Right cardiac atrium (tissue), 5 donors: ENCODE measurements around the gene EXOSC5. TPM values are rescaled to one million over a fixed set of nuclear protein-coding genes. Genes with fewer than 3 reads are reported as not detected.
A peak's percentile ranks its signal among the peaks of the same experiment; 100 is the strongest.

Experiments used
- ATAC-seq, 2 donors: fragments of 200-7000 bp; cut with Tn5 transposase; one replicate each; pipeline versions ENCODE4 v1.8.0 to v1.9.1; 2020; ENCODE audit warnings: moderate library complexity in 2 of 2, mild to moderate bottlenecking in 1 of 2
- DNase-seq, 3 donors: peaks; one replicate each; pipeline ENCODE4 v3.0.0-alpha.2; 2020
- H3K27ac ChIP-seq: one replicate; pipeline ENCODE4 v1.5.1; 2013; ENCODE audit warnings: mild to moderate bottlenecking, low read length, control low read depth, moderate library complexity
- H3K27me3 ChIP-seq: one replicate; pipeline ENCODE4 v1.6.1; 2013; ENCODE audit not compliant: control insufficient read depth, insufficient read depth
- H3K4me1 ChIP-seq: one replicate; pipeline ENCODE4 v1.6.1; 2013; ENCODE audit warnings: low read length; ENCODE audit not compliant: control insufficient read depth, insufficient read depth
- H3K4me3 ChIP-seq: one replicate; pipeline ENCODE4 v1.5.1; 2013; ENCODE audit warnings: low read length, control low read depth
- H3K9me3 ChIP-seq: one replicate; pipeline ENCODE4 v1.6.1; 2013; ENCODE audit warnings: low read length; ENCODE audit not compliant: control insufficient read depth
- WGBS: extraction: QIAGEN DNeasy Blood & Tissue Kit; methylation state at CpG from one replicate; pipeline ENCODE4 v1.1.7; 2013; 5-methylcytosine and 5-hydroxymethylcytosine counted together
- intact Hi-C, 4 donors: fragments of 100-400 bp; cut with DNase I; formaldehyde crosslinking; loops; one replicate each; pipeline versions ENCODE4 v1.11.0 to v1.14.0; 2022 to 2023
- polyA plus RNA-seq: library from polyadenylated mRNA; stranded (reverse); fragments of 200-250 nt; gene quantifications from one replicate; pipeline ENCODE4 v1.2.3, GENCODE V29; 2013
- total RNA-seq, 4 donors: library from RNA; stranded (reverse); fragmentation: NEBNext Ultra II Directional; extraction: Animal tissue kit (Norgen Biotek cat#: 25700); gene quantifications; one replicate each; pipeline ENCODE4 v1.2.1, GENCODE V29; 2021
- donor health status: healthy with polysubstance abuse.
- donor health status: DM: no; HTN: yes; CAD: no.
- donor health status: DM: no; HTN: no; CAD: no.
- donor health status: DM: no; HTN: yes; CAD: no; lungs with severe emphysema.
- donor health status: DM: yes; HTN: yes; CAD: no.

Gene EXOSC5
- total and polyA plus RNA-seq, 5 donors: 8.6 to 12.6 (median 12.1) TPM

GRCh38 chr19:41403181-41403970, 6.2 kb upstream of the EXOSC5 start:
- ATAC-seq: no peak
- 61% methylated on average over 12 of the region's 12 CpGs for WGBS
- Histone ChIP-seq H3K27me3 (no peaks in the 10 kb centered on the region), H3K4me1 (peaks cover 8% of the 10 kb centered on the region), H3K27ac (peak overlapping the region; percentile 22), H3K9me3 (no peaks in the 10 kb centered on the region), H3K4me3 (no peak overlapping the region)
- intact Hi-C loops: no loop called here
- DNase-seq: no peak

- no peak for ATAC-seq
- Histone ChIP-seq H3K27ac (no peak overlapping the region), H3K4me3 (no peak overlapping the region), H3K9me3 (no peaks in the 10 kb centered on the region), H3K27me3 (no peaks in the 10 kb centered on the region), H3K4me1 (peaks cover 6% of the 10 kb centered on the region)
- intact Hi-C loops: no loop called here
- 68% methylated on average over 3 of the region's 3 CpGs for WGBS
- DNase-seq: no peak
Measured at GRCh38 chr19:41402010-41402409, 4.9 kb upstream of the EXOSC5 start.

DNA sequence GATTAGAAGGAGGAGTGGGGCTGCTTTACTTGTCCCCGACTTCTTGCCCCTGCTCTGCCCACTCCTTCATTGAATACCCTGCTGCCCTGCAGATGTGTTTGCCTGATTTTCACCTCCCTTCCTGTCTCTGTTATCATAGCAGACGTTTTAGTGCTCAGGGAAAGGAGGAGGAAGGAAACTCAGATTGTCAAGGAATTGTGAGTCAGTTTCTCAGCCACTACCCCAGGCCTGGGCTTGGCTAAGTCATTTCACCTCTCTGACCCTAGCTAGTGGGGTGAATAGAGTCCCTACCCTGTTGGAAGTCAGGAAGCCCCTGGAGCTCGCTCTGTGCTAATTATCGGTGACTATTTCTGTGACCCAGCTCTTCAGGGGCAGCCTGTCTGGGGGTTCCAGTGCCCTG, 4.3 kb upstream of the EXOSC5 start:
- H3K9me3 ChIP-seq: no peaks in the 10 kb centered on the region
- no peaks in the 10 kb centered on the region for H3K27me3 ChIP-seq
- intact Hi-C loops: no loop called here
- 52% methylated on average over 4 of the region's 4 CpGs for WGBS
- H3K4me3 ChIP-seq: no peak overlapping the region
- peak in 1 of 2 donors; percentile 54 for ATAC-seq
- no peak for DNase-seq
- peak overlapping the region; percentile 28 for H3K27ac ChIP-seq
- H3K4me1 ChIP-seq: peaks cover 6% of the 10 kb centered on the region

GRCh38 chr19:41399525-41399924, 2.4 kb upstream of the EXOSC5 start:
- intact Hi-C loops: no loop called here
- Histone ChIP-seq H3K27me3 (no peaks in the 10 kb centered on the region), H3K27ac (no peak overlapping the region), H3K4me1 (peaks cover 6% of the 10 kb centered on the region), H3K4me3 (no peak overlapping the region), H3K9me3 (no peaks in the 10 kb centered on the region)
- WGBS: 92% methylated on average over 2 of the region's 2 CpGs
- ATAC-seq (no peak), DNase-seq (no peak)

DNA sequence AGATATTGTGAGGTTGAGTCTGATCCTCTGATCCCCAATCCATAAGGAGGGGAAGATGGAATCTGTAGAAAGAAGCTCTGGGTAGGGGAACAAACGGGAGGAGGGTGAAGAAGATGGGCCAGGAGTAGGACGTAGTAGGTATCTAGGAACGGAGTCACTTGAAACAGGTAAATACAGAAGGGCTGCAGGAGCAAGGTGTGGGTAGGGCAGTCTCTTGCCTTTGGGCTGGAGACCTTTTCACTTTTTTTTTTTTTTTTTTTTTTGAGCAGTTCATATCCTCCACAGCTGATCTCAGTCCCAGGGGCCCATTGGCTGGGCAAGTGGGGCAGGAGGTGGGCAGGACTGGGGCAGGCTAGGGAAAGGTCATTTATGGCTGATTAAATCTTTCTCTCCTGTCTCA, 1.9 kb upstream of the EXOSC5 start:
- no peaks in the 10 kb centered on the region for H3K9me3 ChIP-seq
- H3K27me3 ChIP-seq: no peaks in the 10 kb centered on the region
- no peak overlapping the region for H3K27ac ChIP-seq
- peaks cover 6% of the 10 kb centered on the region for H3K4me1 ChIP-seq
- ATAC-seq (no peak), DNase-seq (no peak)
- WGBS: 89% methylated on average over 3 of the region's 3 CpGs
- H3K4me3 ChIP-seq: no peak overlapping the region
- intact Hi-C loops: no loop called here

DNA sequence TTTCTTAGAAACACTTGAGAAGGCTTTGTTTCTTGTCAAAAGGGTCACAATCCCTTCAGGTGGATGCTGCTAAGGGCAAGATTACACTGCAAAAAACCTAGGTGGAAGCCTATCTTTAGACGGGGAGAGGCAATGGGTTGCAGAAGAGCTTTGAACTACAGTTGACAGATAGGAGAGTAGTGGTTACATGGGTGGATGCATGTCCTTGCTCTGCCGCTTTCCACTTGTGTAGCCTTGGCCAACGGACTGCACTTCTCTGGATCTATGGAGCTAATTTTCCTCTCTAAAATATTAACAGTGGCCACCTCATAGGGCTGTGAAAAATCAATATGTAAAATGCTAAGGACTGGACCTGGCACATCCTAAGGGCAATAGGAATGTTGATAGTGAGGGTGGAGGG, 1.4 kb upstream of the EXOSC5 start:
- no peak for DNase-seq
- Histone ChIP-seq H3K4me1 (peaks cover 6% of the 10 kb centered on the region), H3K4me3 (peak overlapping the region; percentile 98), H3K27ac (no peak overlapping the region), H3K9me3 (no peaks in the 10 kb centered on the region), H3K27me3 (no peaks in the 10 kb centered on the region)
- ATAC-seq: no peak
- intact Hi-C loops: no loop called here
- WGBS: 48% methylated on average over 3 of the region's 3 CpGs

- Histone ChIP-seq H3K4me3 (peak overlapping the region; percentile 98), H3K9me3 (no peaks in the 10 kb centered on the region), H3K4me1 (peaks cover 6% of the 10 kb centered on the region), H3K27ac (peak overlapping the region; percentile 89), H3K27me3 (no peaks in the 10 kb centered on the region)
- ATAC-seq (no peak), DNase-seq (no peak)
- WGBS: under 1% methylated on average over 5 of the region's 5 CpGs
- intact Hi-C loops: no loop called here
Measured at GRCh38 chr19:41398050-41398418, 875 bp upstream of the EXOSC5 start.

GRCh38 chr19:41395355-41395754, 1.8 kb downstream of the EXOSC5 start:
- DNase-seq (no peak), ATAC-seq (no peak)
- 73% methylated on average over 6 of the region's 6 CpGs for WGBS
- Histone ChIP-seq H3K27me3 (no peaks in the 10 kb centered on the region), H3K4me3 (no peak overlapping the region), H3K27ac (no peak overlapping the region), H3K4me1 (peaks cover 6% of the 10 kb centered on the region), H3K9me3 (no peaks in the 10 kb centered on the region)
- intact Hi-C loops: no loop called here

GRCh38 chr19:41392775-41393174, 4.4 kb downstream of the EXOSC5 start:
- no peaks in the 10 kb centered on the region for H3K4me1 ChIP-seq
- no peak overlapping the region for H3K27ac ChIP-seq
- no peak for DNase-seq
- no peak for ATAC-seq
- H3K4me3 ChIP-seq: no peak overlapping the region
- intact Hi-C loops: no loop called here
- no peaks in the 10 kb centered on the region for H3K9me3 ChIP-seq
- WGBS: 79% methylated on average over 12 of the region's 12 CpGs
- H3K27me3 ChIP-seq: no peaks in the 10 kb centered on the region

GRCh38 chr19:41391618-41392017, 5.5 kb downstream of the EXOSC5 start:
- ATAC-seq (no peak), DNase-seq (no peak)
- no peak overlapping the region for H3K4me3 ChIP-seq
- intact Hi-C loops: no loop called here
- H3K9me3 ChIP-seq: no peaks in the 10 kb centered on the region
- H3K27me3 ChIP-seq: no peaks in the 10 kb centered on the region
- 90% methylated on average over 11 of the region's 11 CpGs for WGBS
- no peak overlapping the region for H3K27ac ChIP-seq
- H3K4me1 ChIP-seq: no peaks in the 10 kb centered on the region

DNA sequence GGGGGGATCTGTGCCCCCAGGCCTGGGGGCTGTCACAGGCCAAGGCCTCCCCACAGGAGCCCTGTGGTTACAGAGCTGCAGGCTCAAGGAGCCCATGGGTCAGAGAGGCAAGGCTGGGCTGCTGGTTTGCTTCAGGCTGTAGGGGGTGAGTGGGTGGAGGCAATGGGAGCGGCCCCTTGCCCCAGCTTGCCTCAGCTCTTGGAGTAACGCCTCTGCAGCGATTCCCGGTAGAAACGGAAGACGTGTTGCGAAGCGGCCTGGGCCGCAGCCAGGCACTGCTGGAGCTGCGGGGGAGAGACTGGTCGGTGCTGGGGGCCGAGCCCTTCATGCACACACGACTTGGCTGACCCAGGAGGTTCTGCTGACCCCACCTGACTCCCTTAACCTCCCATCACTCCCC, 10.7 kb downstream of the EXOSC5 start:
- no peak overlapping the region for H3K4me3 ChIP-seq
- intact Hi-C loops: no loop called here
- H3K9me3 ChIP-seq: no peaks in the 10 kb centered on the region
- H3K27ac ChIP-seq: no peak overlapping the region
- no peaks in the 10 kb centered on the region for H3K4me1 ChIP-seq
- H3K27me3 ChIP-seq: no peaks in the 10 kb centered on the region
- DNase-seq (no peak), ATAC-seq (peak; percentile 19 to 22)
- WGBS: 75% methylated on average over 13 of the region's 13 CpGs

GRCh38 chr19:41384351-41384750, 12.8 kb downstream of the EXOSC5 start:
- H3K9me3 ChIP-seq: no peaks in the 10 kb centered on the region
- 91% methylated on average over 5 of the region's 5 CpGs for WGBS
- intact Hi-C loops: no loop called here
- ATAC-seq (no peak), DNase-seq (no peak)
- H3K27ac ChIP-seq: no peak overlapping the region
- no peak overlapping the region for H3K4me3 ChIP-seq
- no peaks in the 10 kb centered on the region for H3K4me1 ChIP-seq
- no peaks in the 10 kb centered on the region for H3K27me3 ChIP-seq
